Lower leg skin (tissue), 3 donors: ENCODE measurements around the gene C2orf68.

Experiments used
- CTCF ChIP-seq, 3 donors: fragments of 450-650 bp; IDR thresholded peaks; one replicate each; pipeline ENCODE4 v1.5.1; 2016; ENCODE audit warnings: antibody characterized with exemption in 3 of 3, mild to moderate bottlenecking in 3 of 3, moderate library complexity in 2 of 3
- POLR2A ChIP-seq, 2 donors: fragments of 450-650 bp; IDR thresholded peaks; one replicate each; pipeline ENCODE4 v1.6.1; 2016 to 2017; ENCODE audit warnings: antibody characterized with exemption in 2 of 2, mild to moderate bottlenecking in 1 of 2, moderate library complexity in 1 of 2

GRCh38 chr2:85605406-85606115 is 6.3 kb downstream of the C2orf68 start:
- TF ChIP-seq CTCF (IDR thresholded peaks at IDR 0.05) (no peak), POLR2A (IDR thresholded peaks at IDR 0.05) (no peak)
